ENCODE measurements around the gene IPO13.

The IPO13 gene

GRCh38 chr1:43969746-43970466 lies 23.2 kb downstream of the IPO13 start, which contains the start of gene DPH2:
TSS of gene DPH2 (plus strand) at chr1:43970010. CDS start at chr1:43970176, 166 bp downstream.
- no peaks in the 10 kb centered on the region for H3K27me3 ChIP-seq (ENCODE audit: low read depth, low read length)
- no peak within 1 kb of the TSS for H2AFZ ChIP-seq (ENCODE audit: low read depth, low read length)
- no peaks in the 10 kb centered on the region for H3K9me3 ChIP-seq (ENCODE audit: insufficient read depth, low read length)
- H3K36me3 ChIP-seq (replicated peaks; ENCODE audit: low read depth, low read length): no peaks in the 10 kb centered on the region
- peaks cover 15% of the 10 kb centered on the region for H3K4me1 ChIP-seq (ENCODE audit: low read length)
- peak within 1 kb of the TSS; percentile 77 for H3K9ac ChIP-seq (ENCODE audit: low read length)
- no peak within 1 kb of the TSS for H3K27ac ChIP-seq (ENCODE audit: low read length)
- H4K20me1 ChIP-seq (ENCODE audit: insufficient read depth, low read length): no peaks in the 10 kb centered on the region
- H3K4me3 ChIP-seq (ENCODE audit: low read length): peak within 1 kb of the TSS; percentile 97
- peak within 1 kb of the TSS; percentile 93 for H3K4me2 ChIP-seq (ENCODE audit: low read length)
- peaks cover 19% of the 10 kb centered on the region for H3K79me2 ChIP-seq (ENCODE audit: low read length)
- TF ChIP-seq CTCF (IDR thresholded peaks at IDR 0.05; ENCODE audit: low read depth, low read length) (peak; percentile 14; the same call in 1 of the 2 replicates), EZH2phosphoT487 (IDR thresholded peaks at IDR 0.05; ENCODE audit: low read depth) (no peak)

- H3K4me1 ChIP-seq (ENCODE audit: low read length): peaks cover 15% of the 10 kb centered on the region
- no peaks in the 10 kb centered on the region for H3K9me3 ChIP-seq (ENCODE audit: insufficient read depth, low read length)
- TF ChIP-seq CTCF (IDR thresholded peaks at IDR 0.05; ENCODE audit: low read depth, low read length) (no peak), EZH2phosphoT487 (IDR thresholded peaks at IDR 0.05; ENCODE audit: low read depth) (no peak)
- peaks cover 25% of the 10 kb centered on the region for H3K79me2 ChIP-seq (ENCODE audit: low read length)
- H2AFZ ChIP-seq (ENCODE audit: low read depth, low read length): no peak overlapping the region
- peak overlapping the region; percentile 97 for H3K4me3 ChIP-seq (ENCODE audit: low read length)
- no peaks in the 10 kb centered on the region for H3K36me3 ChIP-seq (replicated peaks; ENCODE audit: low read depth, low read length)
- peak overlapping the region; percentile 77 for H3K9ac ChIP-seq (ENCODE audit: low read length)
- H4K20me1 ChIP-seq (ENCODE audit: insufficient read depth, low read length): no peaks in the 10 kb centered on the region
- H3K27me3 ChIP-seq (ENCODE audit: low read depth, low read length): no peaks in the 10 kb centered on the region
- peak overlapping the region; percentile 93 for H3K4me2 ChIP-seq (ENCODE audit: low read length)
- H3K27ac ChIP-seq (ENCODE audit: low read length): no peak overlapping the region
These were observed 23.8 kb downstream of the IPO13 start for GRCh38 chr1:43970502-43970901.

GRCh38 chr1:43970911-43971310 lies 24.2 kb downstream of the IPO13 start:
- TF ChIP-seq CTCF (IDR thresholded peaks at IDR 0.05; ENCODE audit: low read depth, low read length) (no peak), EZH2phosphoT487 (IDR thresholded peaks at IDR 0.05; ENCODE audit: low read depth) (no peak)
- no peaks in the 10 kb centered on the region for H3K9me3 ChIP-seq (ENCODE audit: insufficient read depth, low read length)
- no peaks in the 10 kb centered on the region for H3K27me3 ChIP-seq (ENCODE audit: low read depth, low read length)
- H2AFZ ChIP-seq (ENCODE audit: low read depth, low read length): no peak overlapping the region
- H3K36me3 ChIP-seq (replicated peaks; ENCODE audit: low read depth, low read length): peaks cover 2% of the 10 kb centered on the region
- peaks cover 1% of the 10 kb centered on the region; the same call in 1 of the 2 replicates for H4K20me1 ChIP-seq (ENCODE audit: insufficient read depth, low read length)
- H3K27ac ChIP-seq (ENCODE audit: low read length): no peak overlapping the region
- peaks cover 29% of the 10 kb centered on the region for H3K79me2 ChIP-seq (ENCODE audit: low read length)
- H3K4me1 ChIP-seq (ENCODE audit: low read length): peaks cover 18% of the 10 kb centered on the region
- H3K4me2 ChIP-seq (ENCODE audit: low read length): peak overlapping the region; percentile 93
- peak overlapping the region; percentile 97 for H3K4me3 ChIP-seq (ENCODE audit: low read length)
- H3K9ac ChIP-seq (ENCODE audit: low read length): no peak overlapping the region

- TF ChIP-seq CTCF (IDR thresholded peaks at IDR 0.05; ENCODE audit: low read depth, low read length): no peak
- no peak for TF ChIP-seq EZH2phosphoT487 (IDR thresholded peaks at IDR 0.05; ENCODE audit: low read depth)
- Histone ChIP-seq H3K79me2 (ENCODE audit: low read length) (peaks cover 34% of the 10 kb centered on the region), H3K4me3 (ENCODE audit: low read length) (no peak overlapping the region), H3K36me3 (replicated peaks; ENCODE audit: low read depth, low read length) (peaks cover 7% of the 10 kb centered on the region), H2AFZ (ENCODE audit: low read depth, low read length) (no peak overlapping the region), H3K9ac (ENCODE audit: low read length) (no peak overlapping the region), H3K4me1 (ENCODE audit: low read length) (peaks cover 23% of the 10 kb centered on the region), H3K4me2 (ENCODE audit: low read length) (no peak overlapping the region; the same call in 1 of the 2 replicates), H3K27ac (ENCODE audit: low read length) (no peak overlapping the region), H3K27me3 (ENCODE audit: low read depth, low read length) (no peaks in the 10 kb centered on the region), H3K9me3 (ENCODE audit: insufficient read depth, low read length) (no peaks in the 10 kb centered on the region), H4K20me1 (ENCODE audit: insufficient read depth, low read length) (peaks cover 4% of the 10 kb centered on the region; the same call in 1 of the 2 replicates)
These were observed 24.7 kb downstream of the IPO13 start for GRCh38 chr1:43971336-43971980.

Data from OCI-LY3 (cell line).